ENCODE results near the gene TANGO2. TPM values are rescaled to one million over a fixed set of nuclear protein-coding genes. Genes with fewer than 3 reads are reported as not detected.

The TANGO2 gene
- total and polyA plus RNA-seq, 2 donors (not counting 1 experiment from before 2014, with no cell fraction given), result 75.5 to 75.6 TPM

DNA sequence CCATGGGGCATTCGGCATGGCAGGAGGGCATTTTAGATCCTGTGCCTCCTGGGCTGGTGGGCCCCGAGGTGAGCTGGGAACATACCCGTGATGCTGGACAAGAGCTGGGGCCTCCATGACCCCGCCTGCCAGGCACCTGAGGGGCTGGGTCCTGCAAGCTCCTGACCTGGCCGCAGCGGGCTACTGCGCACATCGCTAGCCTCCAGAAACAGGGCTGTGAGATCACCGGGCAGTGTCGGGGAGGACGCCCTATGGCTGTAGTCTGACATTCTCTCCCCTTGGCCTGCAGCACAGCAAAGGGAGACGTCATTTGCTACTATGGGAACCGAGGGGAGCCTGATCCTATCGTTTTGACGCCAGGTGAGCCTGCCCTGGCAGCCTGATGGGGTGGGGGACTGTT lies 34.7 kb downstream of the TANGO2 start:
- Histone ChIP-seq H4K20me1 (ENCODE audit: control insufficient read depth, insufficient read depth, low read length, poor library complexity, severe bottlenecking) (peaks cover 18% of the 10 kb centered on the region), H3K4me2 (replicated peaks; ENCODE audit: low read depth, low read length, poor library complexity, severe bottlenecking) (no peak overlapping the region), H2AFZ (ENCODE audit: insufficient read depth, low read depth, low read length, poor library complexity, severe bottlenecking) (no peak overlapping the region), H3K27me3 (replicated peaks in 1 of 4; ENCODE audit: control extremely low read depth in 1 of 4, control insufficient read depth in 3 of 4, insufficient read depth in 4 of 4, low read length in 3 of 4) (no peaks in the 10 kb centered on the region), H3K79me2 (ENCODE audit: control insufficient read depth, insufficient read depth, low read length) (peaks cover 3% of the 10 kb centered on the region), H3K4me3 (ENCODE audit: control extremely low read depth in 1 of 5, extremely low read depth in 1 of 5, insufficient read depth in 1 of 5, low read depth in 2 of 5, low read length in 4 of 5) (no peak overlapping the region), H3K36me3 (replicated peaks in 1 of 2; ENCODE audit: control extremely low read depth in 1 of 2, control insufficient read depth in 1 of 2, extremely low read depth in 1 of 2, insufficient read depth in 2 of 2, low read length in 1 of 2) (peaks cover 0 to 70% of the 10 kb centered on the region in 2 experiments), H3K4me1 (ENCODE audit: control insufficient read depth in 2 of 2, insufficient read depth in 2 of 2, low read length in 2 of 2) (no peaks in the 10 kb centered on the region), H3K27ac (ENCODE audit: low read length in 2 of 2) (no peak overlapping the region), H3K9me3 (ENCODE audit: control extremely low read depth in 1 of 3, control insufficient read depth in 2 of 3, insufficient read depth in 1 of 3, low read length in 2 of 3) (no peaks in the 10 kb centered on the region), H3K9ac (ENCODE audit: low read length) (no peak overlapping the region)
- ATAC-seq (ENCODE audit: low read depth) (no peak), DNase-seq (no peak)
- Mint-ChIP-seq H3K27me3 (no peaks in the 10 kb centered on the region), H3K27ac (no peak overlapping the region), H3K9me3 (ENCODE audit: insufficient read depth) (no peaks in the 10 kb centered on the region), H3K4me1 (no peaks in the 10 kb centered on the region), H3K4me3 (no peak overlapping the region)
- intact Hi-C loops (cut with micrococcal nuclease), result no loop called here
- CTCF ChIA-PET, result no interaction called here
- TF ChIP-seq, protein P1, sequence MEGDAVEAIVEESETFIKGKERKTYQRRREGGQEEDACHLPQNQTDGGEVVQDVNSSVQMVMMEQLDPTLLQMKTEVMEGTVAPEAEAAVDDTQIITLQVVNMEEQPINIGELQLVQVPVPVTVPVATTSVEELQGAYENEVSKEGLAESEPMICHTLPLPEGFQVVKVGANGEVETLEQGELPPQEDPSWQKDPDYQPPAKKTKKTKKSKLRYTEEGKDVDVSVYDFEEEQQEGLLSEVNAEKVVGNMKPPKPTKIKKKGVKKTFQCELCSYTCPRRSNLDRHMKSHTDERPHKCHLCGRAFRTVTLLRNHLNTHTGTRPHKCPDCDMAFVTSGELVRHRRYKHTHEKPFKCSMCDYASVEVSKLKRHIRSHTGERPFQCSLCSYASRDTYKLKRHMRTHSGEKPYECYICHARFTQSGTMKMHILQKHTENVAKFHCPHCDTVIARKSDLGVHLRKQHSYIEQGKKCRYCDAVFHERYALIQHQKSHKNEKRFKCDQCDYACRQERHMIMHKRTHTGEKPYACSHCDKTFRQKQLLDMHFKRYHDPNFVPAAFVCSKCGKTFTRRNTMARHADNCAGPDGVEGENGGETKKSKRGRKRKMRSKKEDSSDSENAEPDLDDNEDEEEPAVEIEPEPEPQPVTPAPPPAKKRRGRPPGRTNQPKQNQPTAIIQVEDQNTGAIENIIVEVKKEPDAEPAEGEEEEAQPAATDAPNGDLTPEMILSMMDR (IDR thresholded peaks at IDR 0.05), result no peak
- TF ChIP-seq EZH2 (IDR thresholded peaks at IDR 0.05; ENCODE audit: borderline replicate concordance, insufficient read depth, low read depth, low read length, poor library complexity, severe bottlenecking), result no peak
- 98% methylated on average over 14 of the region's 15 CpGs for WGBS (ENCODE audit: insufficient coverage)
- POLR2A ChIA-PET, result no interaction called here

DNA sequence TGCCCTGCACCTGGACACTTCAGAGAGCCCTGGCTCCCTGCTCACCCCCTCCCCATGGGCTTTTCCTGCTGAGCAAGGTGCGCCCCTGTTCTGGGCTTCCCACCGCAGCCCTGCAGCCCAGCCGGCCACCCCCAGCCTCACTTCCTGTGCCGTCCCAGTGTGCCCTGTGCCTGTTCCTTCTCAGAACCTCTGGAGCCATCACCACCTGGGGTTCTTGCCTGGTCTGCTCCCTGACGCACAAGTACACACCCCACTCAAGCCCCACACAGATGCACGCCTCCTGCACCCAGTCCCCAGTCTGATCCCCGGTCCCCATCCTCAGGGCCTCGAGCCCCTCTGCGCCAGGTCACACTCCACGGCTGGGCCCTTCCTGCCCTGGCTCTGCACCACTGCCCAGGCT lies 35.3 kb downstream of the TANGO2 start:
- Histone ChIP-seq H3K79me2 (ENCODE audit: control insufficient read depth, insufficient read depth, low read length) (peaks cover 3% of the 10 kb centered on the region), H4K20me1 (ENCODE audit: control insufficient read depth, insufficient read depth, low read length, poor library complexity, severe bottlenecking) (peaks cover 23% of the 10 kb centered on the region), H3K27me3 (replicated peaks in 1 of 4; ENCODE audit: control extremely low read depth in 1 of 4, control insufficient read depth in 3 of 4, insufficient read depth in 4 of 4, low read length in 3 of 4) (no peaks in the 10 kb centered on the region), H3K4me1 (ENCODE audit: control insufficient read depth in 2 of 2, insufficient read depth in 2 of 2, low read length in 2 of 2) (no peaks in the 10 kb centered on the region), H3K9me3 (ENCODE audit: control extremely low read depth in 1 of 3, control insufficient read depth in 2 of 3, insufficient read depth in 1 of 3, low read length in 2 of 3) (no peaks in the 10 kb centered on the region), H2AFZ (ENCODE audit: insufficient read depth, low read depth, low read length, poor library complexity, severe bottlenecking) (no peak overlapping the region), H3K27ac (ENCODE audit: low read length in 2 of 2) (no peak overlapping the region), H3K4me3 (ENCODE audit: control extremely low read depth in 1 of 5, extremely low read depth in 1 of 5, insufficient read depth in 1 of 5, low read depth in 2 of 5, low read length in 4 of 5) (no peak overlapping the region), H3K9ac (ENCODE audit: low read length) (no peak overlapping the region), H3K4me2 (replicated peaks; ENCODE audit: low read depth, low read length, poor library complexity, severe bottlenecking) (no peak overlapping the region), H3K36me3 (replicated peaks in 1 of 2; ENCODE audit: control extremely low read depth in 1 of 2, control insufficient read depth in 1 of 2, extremely low read depth in 1 of 2, insufficient read depth in 2 of 2, low read length in 1 of 2) (peaks cover 0 to 72% of the 10 kb centered on the region in 2 experiments)
- Mint-ChIP-seq H3K27ac (no peak overlapping the region), H3K9me3 (ENCODE audit: insufficient read depth) (no peaks in the 10 kb centered on the region), H3K4me3 (no peak overlapping the region), H3K27me3 (no peaks in the 10 kb centered on the region), H3K4me1 (no peaks in the 10 kb centered on the region)
- TF ChIP-seq, protein P1 (IDR thresholded peaks at IDR 0.05), result no peak
- ChIA-PET CTCF (no interaction called here), POLR2A (no interaction called here)
- no peak for DNase-seq
- no peak for ATAC-seq (ENCODE audit: low read depth)
- intact Hi-C loops (cut with micrococcal nuclease), result no loop called here
- WGBS (ENCODE audit: insufficient coverage), result 94% methylated on average over 9 of the region's 10 CpGs

Data from B cell (primary cell).